GM21360 (cell line): ENCODE results near the gene TIGD2.

ENCODE experiments used
- ATAC-seq: cut with Tn5 transposase; IDR thresholded peaks from one replicate; pipeline ENCODE4 v1.9.1; 2021; ENCODE audit warnings: mild to moderate bottlenecking, moderate library complexity; ENCODE audit not compliant: unreplicated experiment

Gene TIGD2

DNA sequence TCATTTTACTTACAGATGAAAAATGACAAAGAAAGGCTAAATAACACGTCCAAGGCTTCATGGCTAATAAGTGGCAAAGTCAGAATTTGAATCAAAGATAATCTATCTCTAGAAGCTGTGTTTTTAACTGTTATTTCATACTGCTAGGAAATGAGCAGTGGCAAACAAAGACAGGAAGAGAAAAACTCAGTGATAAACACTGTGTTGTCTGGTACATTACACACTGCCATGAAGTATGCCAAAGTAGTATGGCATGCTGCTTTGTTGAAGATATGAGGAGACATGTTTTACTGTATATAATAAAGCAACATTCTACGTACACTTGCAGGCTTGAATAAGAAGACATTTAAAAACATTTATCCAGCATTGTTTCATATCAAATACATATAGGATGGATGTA lies 49.5 kb downstream of the TIGD2 start:
- ATAC-seq, result no peak

DNA sequence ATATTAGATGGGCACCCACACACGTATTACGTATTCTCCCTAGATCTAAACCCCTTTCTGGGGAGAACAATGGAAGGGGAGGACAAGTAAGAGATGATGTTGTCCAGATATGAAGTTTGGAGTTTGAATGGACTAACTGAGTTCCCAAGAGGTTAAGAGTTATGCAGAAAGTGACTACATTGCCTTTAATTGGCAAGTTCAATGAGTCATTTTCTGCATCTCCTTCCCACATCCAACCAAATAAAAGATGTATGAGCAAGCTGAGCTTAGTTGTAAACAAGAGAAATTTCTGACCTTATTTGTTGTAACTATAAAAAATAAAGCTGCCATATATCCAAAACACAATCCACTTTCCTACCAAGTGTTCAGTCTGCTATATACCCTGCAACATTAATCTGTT lies 50.5 kb downstream of the TIGD2 start:
- ATAC-seq, result no peak

DNA sequence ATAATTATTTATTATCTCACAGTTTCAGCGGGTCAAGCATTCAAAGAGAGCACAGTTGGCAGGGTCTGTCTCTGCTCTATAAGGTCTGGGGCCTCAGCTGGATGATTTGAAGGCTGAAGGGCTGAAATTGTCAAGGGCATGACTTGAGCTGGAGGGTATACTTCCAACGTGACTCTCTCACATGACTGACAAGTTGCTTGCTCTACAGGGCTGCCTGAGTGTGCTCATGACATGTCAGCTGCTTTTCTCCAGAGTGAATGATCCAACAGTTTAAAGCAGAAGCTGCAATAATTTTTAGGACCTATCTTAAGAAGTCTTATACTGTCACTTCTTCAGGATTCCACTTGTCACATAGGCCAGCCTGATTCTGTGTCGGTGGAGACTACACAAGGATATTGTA lies 51.2 kb downstream of the TIGD2 start:
- no peak for ATAC-seq

DNA sequence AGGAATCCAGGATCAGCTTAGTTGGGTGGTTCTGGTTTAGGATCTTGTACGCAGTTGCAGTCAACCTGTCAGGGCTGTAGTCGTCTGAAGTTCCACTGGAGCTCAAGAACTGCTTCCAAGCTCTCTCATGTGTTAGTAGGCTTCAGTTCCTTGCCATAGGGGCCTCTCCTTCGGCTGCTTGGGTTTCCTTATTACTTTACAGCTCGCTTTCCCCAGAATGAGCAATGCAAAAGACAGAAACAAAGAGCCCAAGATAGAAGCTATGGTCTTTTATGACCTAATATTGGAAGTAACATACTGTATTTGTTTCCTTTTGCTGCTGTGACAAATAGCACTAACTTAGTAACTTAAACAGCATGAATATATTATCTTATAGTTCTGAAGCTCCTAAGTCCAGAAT lies 51.7 kb downstream of the TIGD2 start:
- ATAC-seq, result no peak

DNA sequence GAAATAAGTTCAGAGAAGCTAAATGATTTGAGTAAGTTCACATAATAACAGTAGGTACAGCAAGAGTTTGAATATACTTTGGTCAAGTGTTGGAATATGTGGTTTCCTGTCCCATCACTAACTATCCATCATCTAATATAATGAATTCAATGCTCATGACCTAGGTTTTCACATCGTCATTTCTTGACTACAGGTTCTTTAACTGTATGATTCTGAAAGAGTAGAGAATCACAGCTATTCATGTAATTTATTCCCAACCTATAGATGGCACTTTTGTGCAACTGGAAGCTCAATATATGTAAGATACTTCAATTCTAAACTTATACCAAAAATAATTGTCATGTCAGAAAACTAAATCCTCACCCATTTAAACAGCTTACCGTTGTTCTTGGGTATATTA lies 53.1 kb downstream of the TIGD2 start:
- no peak for ATAC-seq
